Measurements from ENCODE around the gene OPA1.

OPA1 gene

GRCh38 chr3:193744048-193744821 is 151.2 kb downstream of the OPA1 start:
- DNase-seq: peak; percentile 52

- no peak for DNase-seq
Observed at GRCh38 chr3:193744822-193745684, 152.0 kb downstream of the OPA1 start.

DNA sequence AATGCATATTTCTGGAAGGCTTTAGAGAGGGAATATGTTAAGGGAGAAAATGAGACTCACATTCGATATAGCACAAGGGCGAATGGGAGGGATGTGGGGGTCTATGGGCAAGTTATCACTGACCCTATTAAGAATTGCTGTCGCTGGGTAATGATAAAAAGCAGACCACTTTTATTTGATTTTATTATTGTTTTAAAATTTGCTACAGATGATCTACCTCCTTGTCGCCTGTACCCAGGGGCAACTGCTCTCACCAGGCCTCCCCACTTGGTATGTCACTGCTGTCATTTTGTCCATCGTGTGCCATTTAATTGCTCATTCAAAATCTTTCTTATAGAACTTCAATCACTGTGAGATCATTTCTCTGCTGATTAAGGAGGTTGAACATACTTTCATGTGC is 153.8 kb downstream of the OPA1 start:
- no peak for DNase-seq
